CD14-positive monocyte (primary cell): ENCODE results near the gene CD248. TPM values are rescaled to one million over a fixed set of nuclear protein-coding genes. Genes with fewer than 3 reads are reported as not detected.

ENCODE experiments used
- DNase-seq, 3 donors: peaks; one replicate each; pipeline ENCODE4 v3.0.0-alpha.2; 2011 to 2022
- H2AFZ ChIP-seq: 2 replicates; pipeline ENCODE4 v1.6.0; 2012; ENCODE audit warnings: mild to moderate bottlenecking, low read depth, low read length, inconsistent platforms; ENCODE audit not compliant: insufficient read depth, poor library complexity, severe bottlenecking
- H3K27ac ChIP-seq, 2 donors: 1 replicate in 1 of 2; 2 replicates in 1 of 2; pipeline ENCODE4 v1.5.1; 2012 to 2013; ENCODE audit warnings: low read length in 2 of 2, control low read depth in 1 of 2, inconsistent platforms in 1 of 2, low read depth in 1 of 2, mild to moderate bottlenecking in 1 of 2
- H3K27me3 ChIP-seq, 2 donors: one replicate each; pipeline versions ENCODE4 v1.6.0 to v1.6.1; 2011 to 2013; ENCODE audit warnings: low read length in 2 of 2; ENCODE audit not compliant: control insufficient read depth in 2 of 2, insufficient read depth in 2 of 2
- H3K36me3 ChIP-seq, 2 donors: replicated peaks in 1 of 2; 1 replicate in 1 of 2; 2 replicates in 1 of 2; pipeline versions ENCODE4 v1.5.1 to v1.6.1; 2012 to 2013; ENCODE audit warnings: low read length in 2 of 2, control low read depth in 1 of 2, inconsistent platforms in 1 of 2, mild to moderate bottlenecking in 1 of 2; ENCODE audit not compliant: insufficient read depth in 2 of 2, control insufficient read depth in 1 of 2
- H3K4me1 ChIP-seq, 2 donors: 1 replicate in 1 of 2; 2 replicates in 1 of 2; pipeline versions ENCODE4 v1.5.1 to v1.6.1; 2012 to 2013; ENCODE audit warnings: low read length in 2 of 2, control low read depth in 1 of 2, inconsistent platforms in 1 of 2, mild to moderate bottlenecking in 1 of 2, moderate library complexity in 1 of 2; ENCODE audit not compliant: insufficient read depth in 2 of 2, control insufficient read depth in 1 of 2
- H3K4me2 ChIP-seq: replicated peaks from 2 replicates; pipeline ENCODE3; 2012; ENCODE audit warnings: low read length, moderate library complexity, mild to moderate bottlenecking; ENCODE audit not compliant: poor library complexity, severe bottlenecking; ENCODE audit errors: extremely low read depth
- H3K4me3 ChIP-seq, 3 experiments: fragments of 200-600 bp in 1 of 3; sonication (generic) in 1 of 3; replicated peaks in 1 of 3; 1 replicate in 2 of 3; 2 replicates in 1 of 3; pipeline ENCODE4 v1.5.1; 2011 to 2013; ENCODE audit warnings: low read length in 3 of 3, mild to moderate bottlenecking in 3 of 3, control low read depth in 2 of 3, low read depth in 2 of 3, inconsistent platforms in 1 of 3, moderate library complexity in 1 of 3
- H3K79me2 ChIP-seq: 2 replicates; pipeline ENCODE4 v1.6.0; 2012; ENCODE audit warnings: mild to moderate bottlenecking, control low read depth, inconsistent platforms, low read length, moderate library complexity; ENCODE audit not compliant: insufficient read depth
- H3K9ac ChIP-seq: 2 replicates; pipeline ENCODE4 v1.6.0; 2017; ENCODE audit warnings: low read length, mild to moderate bottlenecking; ENCODE audit not compliant: insufficient read depth, poor library complexity, severe bottlenecking
- H3K9me3 ChIP-seq, 2 donors: replicated peaks in 1 of 2; 1 replicate in 1 of 2; 2 replicates in 1 of 2; pipeline versions ENCODE4 v1.5.1 to v1.6.1; 2012 to 2013; ENCODE audit warnings: low read length in 2 of 2, control low read depth in 1 of 2; ENCODE audit not compliant: control insufficient read depth in 1 of 2, insufficient read depth in 1 of 2
- H4K20me1 ChIP-seq: 2 replicates; pipeline ENCODE4 v1.6.0; 2012; ENCODE audit warnings: mild to moderate bottlenecking, low read length, control low read depth, moderate library complexity; ENCODE audit not compliant: insufficient read depth
- H3K27ac Mint-ChIP-seq, 7 donors: one replicate each; pipeline ENCODE4 v1.8.0; 2020; ENCODE audit warnings: mild to moderate bottlenecking in 7 of 7, mixed read lengths in 7 of 7, moderate library complexity in 6 of 7, inconsistent platforms in 2 of 7
- H3K27me3 Mint-ChIP-seq, 3 donors: one replicate each; pipeline ENCODE4 v1.8.0; 2021 to 2022; ENCODE audit warnings: low read depth in 3 of 3, mild to moderate bottlenecking in 3 of 3, mixed read lengths in 3 of 3, moderate library complexity in 3 of 3, inconsistent platforms in 1 of 3
- H3K36me3 Mint-ChIP-seq, 2 donors: one replicate each; pipeline ENCODE4 v1.8.0; 2020; ENCODE audit warnings: mixed read lengths in 2 of 2, inconsistent platforms in 1 of 2, mild to moderate bottlenecking in 1 of 2
- H3K4me1 Mint-ChIP-seq: one replicate; pipeline ENCODE4 v1.8.0; 2020; ENCODE audit warnings: mild to moderate bottlenecking, mixed read lengths
- H3K4me3 Mint-ChIP-seq, 2 donors: one replicate each; pipeline ENCODE4 v1.8.0; 2020; ENCODE audit warnings: mild to moderate bottlenecking in 2 of 2, mixed read lengths in 2 of 2, moderate library complexity in 1 of 2
- H3K9me3 Mint-ChIP-seq, 7 donors: one replicate each; pipeline ENCODE4 v1.8.0; 2020 to 2022; ENCODE audit warnings: mixed read lengths in 7 of 7, mild to moderate bottlenecking in 6 of 7, moderate library complexity in 6 of 7, inconsistent platforms in 2 of 7
- WGBS: methylation state at CpG from one replicate; pipeline ENCODE4 v1.1.5; 2013; ENCODE audit warnings: missing lambda C conversion rate; ENCODE audit not compliant: insufficient coverage; 5-methylcytosine and 5-hydroxymethylcytosine counted together
- intact Hi-C, 2 donors: fragments of 100-400 bp; cut with micrococcal nuclease; formaldehyde crosslinking; loops; one replicate each; pipeline versions ENCODE4 v1.15.0 to v1.15.1; 2023
- polyA plus RNA-seq, 3 donors: library from polyadenylated mRNA; depleted of rRNA in 1 of 3; unstranded in 2 of 3; stranded (reverse) in 1 of 3; fragments of 300-500 nt in 2 of 3; fragments of >200 nt in 1 of 3; fragmentation: Illumina TruSeq in 2 of 3; gene quantifications; 1 replicate in 2 of 3; 2 replicates in 1 of 3; pipeline ENCODE4 v1.2.3, GENCODE V29; 2012 to 2021
- TF ChIP-seq, protein P1 (sequence below): fragments of 200-600 bp; IDR thresholded peaks from one replicate; pipeline ENCODE4 v1.8.0; 2022; ENCODE audit warnings: antibody characterized with exemption, mild to moderate bottlenecking

Gene CD248
- polyA plus RNA-seq, 3 donors = 0.05 to 0.13 TPM; not detected in 1

DNA sequence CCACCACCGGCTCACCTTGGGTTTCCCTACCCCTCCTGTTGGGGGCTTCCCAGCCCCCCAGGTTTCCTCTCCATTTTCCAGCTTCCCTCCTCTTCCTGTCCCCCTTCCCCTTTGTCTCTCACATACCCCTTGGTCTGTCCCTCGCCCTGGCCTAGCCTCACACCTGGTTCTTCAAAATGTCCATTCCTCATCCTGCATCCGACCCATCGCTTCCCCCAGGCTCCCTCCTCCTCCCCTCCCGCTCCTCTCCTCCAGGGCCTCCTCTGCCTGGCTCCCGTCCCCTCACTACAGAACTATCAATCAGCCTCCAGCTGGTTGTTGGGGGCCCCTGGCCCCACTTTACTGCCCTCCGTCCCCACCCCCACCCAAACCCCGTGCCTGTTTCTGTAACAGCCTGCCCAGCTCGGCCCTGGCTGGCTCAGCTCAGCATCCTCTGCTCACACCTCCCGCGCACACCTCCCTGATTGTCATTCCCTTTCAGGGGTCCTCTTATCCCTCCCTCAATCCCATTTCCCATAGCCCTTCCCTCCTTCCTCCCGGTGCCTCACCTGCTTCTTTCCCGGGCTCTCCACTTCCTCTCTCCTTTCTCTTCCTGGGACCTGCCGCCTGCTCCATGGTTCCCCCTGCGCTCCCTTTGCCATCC lies 37.6 kb downstream of the CD248 start:
- no peak for DNase-seq
- 81% methylated on average over 15 of the region's 15 CpGs for WGBS
- intact Hi-C loops = no loop called here
- Histone ChIP-seq H2AFZ (no peak overlapping the region), H3K4me1 (peaks cover 8 to 23% of the 10 kb centered on the region in 2 donors), H3K36me3 (peaks cover 22 to 26% of the 10 kb centered on the region in 2 donors), H3K4me3 (no peak overlapping the region), H3K9ac (no peak overlapping the region), H3K79me2 (no peaks in the 10 kb centered on the region), H3K27ac (no peak overlapping the region), H4K20me1 (peaks cover 68% of the 10 kb centered on the region), H3K9me3 (no peaks in the 10 kb centered on the region), H3K27me3 (peaks cover 3 to 23% of the 10 kb centered on the region in 2 donors), H3K4me2 (no peak overlapping the region)
- peak overlapping the region in 1 of 7 donors; percentile 71 for H3K27ac Mint-ChIP-seq
- H3K4me1 Mint-ChIP-seq = peaks cover 23% of the 10 kb centered on the region
- H3K9me3 Mint-ChIP-seq = peaks cover 0 to 7% (median 2%) of the 10 kb centered on the region in 7 donors
- TF ChIP-seq, protein P1, sequence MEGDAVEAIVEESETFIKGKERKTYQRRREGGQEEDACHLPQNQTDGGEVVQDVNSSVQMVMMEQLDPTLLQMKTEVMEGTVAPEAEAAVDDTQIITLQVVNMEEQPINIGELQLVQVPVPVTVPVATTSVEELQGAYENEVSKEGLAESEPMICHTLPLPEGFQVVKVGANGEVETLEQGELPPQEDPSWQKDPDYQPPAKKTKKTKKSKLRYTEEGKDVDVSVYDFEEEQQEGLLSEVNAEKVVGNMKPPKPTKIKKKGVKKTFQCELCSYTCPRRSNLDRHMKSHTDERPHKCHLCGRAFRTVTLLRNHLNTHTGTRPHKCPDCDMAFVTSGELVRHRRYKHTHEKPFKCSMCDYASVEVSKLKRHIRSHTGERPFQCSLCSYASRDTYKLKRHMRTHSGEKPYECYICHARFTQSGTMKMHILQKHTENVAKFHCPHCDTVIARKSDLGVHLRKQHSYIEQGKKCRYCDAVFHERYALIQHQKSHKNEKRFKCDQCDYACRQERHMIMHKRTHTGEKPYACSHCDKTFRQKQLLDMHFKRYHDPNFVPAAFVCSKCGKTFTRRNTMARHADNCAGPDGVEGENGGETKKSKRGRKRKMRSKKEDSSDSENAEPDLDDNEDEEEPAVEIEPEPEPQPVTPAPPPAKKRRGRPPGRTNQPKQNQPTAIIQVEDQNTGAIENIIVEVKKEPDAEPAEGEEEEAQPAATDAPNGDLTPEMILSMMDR = no peak
- peaks cover 27 to 37% (median 35%) of the 10 kb centered on the region in 3 donors for H3K27me3 Mint-ChIP-seq
- peak overlapping the region in 1 of 2 donors; percentile 82 for H3K4me3 Mint-ChIP-seq
- H3K36me3 Mint-ChIP-seq = peaks cover 34 to 35% of the 10 kb centered on the region in 2 donors

DNA sequence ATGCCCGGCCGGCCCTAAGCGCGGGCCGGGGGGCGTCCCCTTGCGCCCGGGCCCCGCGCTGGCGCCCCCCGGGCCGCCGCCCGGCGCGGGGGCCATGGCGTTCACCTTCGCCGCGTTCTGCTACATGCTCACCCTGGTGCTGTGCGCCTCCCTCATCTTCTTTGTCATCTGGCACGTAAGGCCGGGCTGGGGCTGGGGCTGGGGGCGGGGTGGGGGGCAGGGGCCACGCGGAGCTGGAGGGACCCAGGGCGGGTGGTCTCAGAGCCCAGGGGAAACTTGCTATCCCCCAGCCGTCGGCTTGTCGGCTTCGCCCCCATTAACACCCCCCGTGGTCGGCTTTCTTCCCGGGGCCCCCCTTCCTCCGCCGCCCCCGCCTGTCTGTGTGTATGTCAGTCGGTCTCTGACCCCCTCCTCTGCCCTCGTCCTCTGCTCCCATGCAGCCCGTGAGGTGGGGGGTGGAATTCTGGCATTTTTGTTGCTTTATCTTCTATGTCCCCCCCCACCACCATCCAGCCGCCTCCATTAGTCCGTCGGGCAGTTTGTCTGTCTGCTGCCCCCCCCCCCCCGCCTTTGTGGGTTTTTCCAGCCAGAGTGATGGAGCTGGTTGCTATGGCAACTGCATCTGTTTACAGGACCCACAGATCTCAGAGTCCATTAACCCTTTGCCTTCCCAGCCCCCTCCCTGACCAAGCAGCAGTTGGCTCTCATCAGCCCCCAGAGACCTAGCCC lies 38.3 kb downstream of the CD248 start:
- H3K4me1 ChIP-seq = peaks cover 8 to 23% of the 10 kb centered on the region in 2 donors
- H3K36me3 Mint-ChIP-seq = peaks cover 39 to 42% of the 10 kb centered on the region in 2 donors
- peaks cover 73% of the 10 kb centered on the region for H4K20me1 ChIP-seq
- H3K4me3 ChIP-seq = no peak overlapping the region
- peaks cover 23% of the 10 kb centered on the region for H3K4me1 Mint-ChIP-seq
- peak in 1 of 3 donors; percentile 29 for DNase-seq
- TF ChIP-seq, protein P1 = no peak
- H3K27me3 Mint-ChIP-seq = peaks cover 27 to 37% (median 35%) of the 10 kb centered on the region in 3 donors
- no peak overlapping the region for H3K27ac ChIP-seq
- H3K4me2 ChIP-seq = no peak overlapping the region
- intact Hi-C loops = no loop called here
- no peak overlapping the region for H3K27ac Mint-ChIP-seq
- H3K4me3 Mint-ChIP-seq = peak overlapping the region; percentile 65 to 82
- H3K9me3 Mint-ChIP-seq = peaks cover 0 to 7% (median 2%) of the 10 kb centered on the region in 7 donors
- H3K9ac ChIP-seq = no peak overlapping the region
- H2AFZ ChIP-seq = no peak overlapping the region
- under 1% methylated on average over 20 of the region's 45 CpGs for WGBS
- H3K9me3 ChIP-seq = no peaks in the 10 kb centered on the region
- peaks cover 3 to 23% of the 10 kb centered on the region in 2 donors for H3K27me3 ChIP-seq
- H3K79me2 ChIP-seq = no peaks in the 10 kb centered on the region
- peaks cover 29 to 30% of the 10 kb centered on the region in 2 donors for H3K36me3 ChIP-seq
